GM21515 (cell line): Measurements from ENCODE around the gene CROCC2.

Experiments used
- ATAC-seq: cut with Tn5 transposase; IDR thresholded peaks from one replicate; pipeline ENCODE4 v1.9.1; 2021; ENCODE audit not compliant: unreplicated experiment

Gene CROCC2

DNA sequence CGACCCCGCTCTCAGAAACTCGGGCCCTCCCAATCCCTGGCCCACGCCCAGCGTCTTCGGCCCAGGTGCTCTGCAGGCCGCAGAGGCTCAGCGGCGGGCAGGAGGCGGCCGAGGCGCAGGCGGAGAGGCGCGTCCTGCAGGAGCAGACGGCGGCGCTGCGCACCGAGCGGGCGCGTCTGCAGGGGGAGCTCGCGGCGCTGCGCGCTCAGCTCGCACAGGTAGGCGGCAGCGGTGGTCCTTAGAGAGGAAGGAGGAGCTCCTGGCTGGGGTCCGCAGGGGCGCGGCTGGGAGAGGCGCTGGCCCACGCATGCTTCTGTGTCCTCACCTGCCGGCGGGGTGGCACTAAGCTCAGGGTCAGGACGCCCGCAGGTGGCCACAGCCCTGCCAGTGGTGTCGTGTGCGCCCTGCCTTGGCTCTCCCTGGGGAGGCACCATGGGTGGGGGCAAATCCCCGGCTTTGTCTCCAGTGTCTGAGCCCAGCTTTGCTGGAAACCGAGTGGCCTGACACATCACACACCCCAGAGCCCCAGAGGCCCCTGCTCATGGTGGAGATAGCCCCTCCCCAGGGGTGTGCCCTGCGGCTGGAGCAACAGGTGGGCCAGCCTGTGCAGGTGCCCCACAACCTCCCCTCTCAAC lies 77.3 kb downstream of the CROCC2 start:
- ATAC-seq = no peak

DNA sequence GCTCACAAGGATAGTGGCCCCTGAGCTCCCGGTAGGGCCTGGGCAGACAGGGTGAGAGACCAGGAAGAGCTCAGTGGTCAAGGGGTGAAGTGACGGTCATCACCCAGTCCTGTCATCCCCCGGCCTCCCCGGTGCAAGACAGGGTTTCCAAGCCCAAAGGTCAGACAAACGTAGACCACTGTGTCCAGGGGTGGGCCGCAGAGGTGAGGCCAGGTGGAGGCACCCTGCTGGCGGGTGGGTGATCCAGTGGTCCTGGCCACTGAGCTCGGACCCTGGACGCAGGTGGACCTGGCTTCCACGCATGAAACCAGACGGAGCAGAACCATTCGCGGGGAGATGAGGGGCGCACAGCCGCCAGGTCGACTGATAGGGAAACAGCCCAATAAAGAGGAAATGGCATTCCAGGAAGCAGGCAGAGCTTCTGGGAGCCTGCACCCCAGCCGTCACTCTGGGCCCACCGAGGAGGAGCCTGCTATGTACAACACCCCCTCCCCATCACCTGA lies 77.9 kb downstream of the CROCC2 start:
- ATAC-seq = no peak

DNA sequence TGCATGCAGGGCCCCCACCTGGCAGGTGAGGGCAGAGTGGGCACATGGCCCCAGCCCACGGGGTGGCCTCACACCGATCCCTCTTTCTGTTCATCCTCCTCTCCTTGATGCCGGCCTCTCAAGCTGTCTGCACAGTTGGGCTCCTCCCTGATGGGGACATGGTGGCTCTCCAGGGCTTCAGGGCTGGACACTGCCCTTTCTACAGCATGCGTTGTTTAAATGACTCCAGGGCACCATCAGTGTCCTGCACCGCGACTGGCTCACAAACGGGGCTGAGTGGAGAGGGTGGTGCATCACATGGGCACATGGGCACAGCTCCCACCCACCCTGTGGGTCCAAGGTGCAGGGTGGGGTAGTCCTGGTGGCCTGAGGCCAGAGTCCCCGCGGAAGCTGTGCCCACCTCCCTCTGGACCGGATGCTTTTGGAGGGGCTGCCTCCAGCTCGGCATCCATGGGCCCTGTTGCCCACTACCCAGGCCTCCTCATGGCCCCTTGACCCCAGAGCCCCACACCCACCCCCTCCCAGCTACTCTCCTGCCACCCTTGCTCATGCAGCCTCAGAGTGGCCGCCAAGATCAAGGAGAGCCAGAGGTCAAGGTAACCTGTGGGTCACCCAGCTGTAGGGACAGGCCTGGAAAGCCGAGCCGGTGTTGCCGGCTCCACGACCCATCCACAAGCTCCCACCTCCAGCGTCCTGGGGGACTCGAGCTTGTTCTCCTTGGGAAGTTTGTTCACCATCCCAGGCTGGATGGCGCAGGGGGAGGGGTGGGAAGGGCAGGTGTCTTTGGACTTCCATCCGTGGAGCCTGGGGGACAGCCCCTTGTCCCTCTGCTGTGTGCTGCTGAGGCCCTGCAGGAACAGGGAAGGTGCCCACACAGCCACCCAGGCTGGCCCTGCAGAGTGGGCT lies 80.0 kb downstream of the CROCC2 start:
- no peak for ATAC-seq

DNA sequence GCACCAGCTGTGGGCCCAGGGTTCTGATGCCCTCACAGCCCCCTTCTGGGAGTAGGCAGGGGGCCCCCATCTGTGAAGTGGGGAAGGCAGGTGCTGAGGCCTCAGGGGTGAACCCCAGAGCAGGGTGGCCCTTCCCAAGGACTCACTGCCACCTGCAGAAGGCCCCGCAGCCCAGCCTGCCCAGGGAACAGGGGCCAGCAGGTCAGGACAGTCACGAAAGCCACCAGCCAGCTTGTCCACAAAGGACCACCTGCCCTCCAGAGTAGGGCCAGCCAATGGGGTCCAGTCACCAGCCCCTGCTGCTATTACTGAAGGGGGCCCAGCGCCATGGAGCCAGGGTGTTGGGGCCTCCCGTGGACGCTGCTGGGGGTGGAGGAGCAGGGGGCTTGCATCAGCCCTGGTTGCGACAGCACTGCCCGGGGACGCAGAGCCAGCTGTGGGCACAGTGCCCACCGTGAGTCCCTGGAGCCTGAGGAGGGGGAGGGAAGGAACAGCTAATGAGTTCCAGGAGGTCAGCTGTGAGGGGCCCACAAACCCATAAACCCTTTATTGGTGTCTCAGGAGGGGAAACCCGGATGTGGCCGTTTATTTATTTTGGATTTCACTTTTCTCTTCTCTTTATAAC lies 80.8 kb downstream of the CROCC2 start:
- no peak for ATAC-seq

DNA sequence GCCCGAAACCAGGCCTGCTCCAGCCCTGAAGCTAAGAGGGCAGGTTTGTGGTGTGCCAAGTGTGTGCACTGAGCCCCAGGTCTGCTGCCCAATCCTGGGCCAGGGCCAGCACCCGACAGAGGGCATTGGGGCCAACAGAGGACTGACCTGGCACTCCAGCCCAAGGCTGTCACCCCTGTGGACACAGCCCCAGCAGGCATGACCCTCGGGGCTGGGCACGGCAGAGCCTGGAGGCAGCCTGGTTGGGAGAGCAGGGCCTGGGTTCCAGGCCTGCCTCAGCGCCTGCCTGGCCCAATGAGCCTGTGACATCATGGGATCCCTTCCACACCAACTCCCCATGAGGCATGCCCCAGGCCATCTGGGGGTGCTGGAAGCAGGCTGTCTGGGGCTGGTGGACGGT lies 81.5 kb downstream of the CROCC2 start:
- ATAC-seq = no peak

DNA sequence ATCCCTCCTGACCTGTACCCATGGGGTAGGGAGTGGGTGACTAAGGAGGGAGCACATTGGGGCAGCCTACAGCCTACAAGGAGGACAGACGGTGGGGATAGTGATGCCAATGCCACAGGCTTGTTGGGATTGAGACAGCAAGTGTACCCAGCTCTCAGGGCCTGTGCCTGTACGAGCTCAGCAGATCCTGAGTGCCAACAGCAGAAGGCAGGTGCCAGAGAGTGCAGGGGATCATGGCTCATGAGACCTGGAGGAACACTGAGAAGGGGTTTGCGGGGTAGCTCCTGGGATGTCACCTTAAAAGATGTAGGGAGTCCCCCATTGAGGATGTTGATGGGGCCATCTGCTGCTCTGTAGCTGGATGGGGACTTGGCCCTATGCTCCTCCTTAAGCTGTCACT lies 82.0 kb downstream of the CROCC2 start:
- ATAC-seq = no peak

DNA sequence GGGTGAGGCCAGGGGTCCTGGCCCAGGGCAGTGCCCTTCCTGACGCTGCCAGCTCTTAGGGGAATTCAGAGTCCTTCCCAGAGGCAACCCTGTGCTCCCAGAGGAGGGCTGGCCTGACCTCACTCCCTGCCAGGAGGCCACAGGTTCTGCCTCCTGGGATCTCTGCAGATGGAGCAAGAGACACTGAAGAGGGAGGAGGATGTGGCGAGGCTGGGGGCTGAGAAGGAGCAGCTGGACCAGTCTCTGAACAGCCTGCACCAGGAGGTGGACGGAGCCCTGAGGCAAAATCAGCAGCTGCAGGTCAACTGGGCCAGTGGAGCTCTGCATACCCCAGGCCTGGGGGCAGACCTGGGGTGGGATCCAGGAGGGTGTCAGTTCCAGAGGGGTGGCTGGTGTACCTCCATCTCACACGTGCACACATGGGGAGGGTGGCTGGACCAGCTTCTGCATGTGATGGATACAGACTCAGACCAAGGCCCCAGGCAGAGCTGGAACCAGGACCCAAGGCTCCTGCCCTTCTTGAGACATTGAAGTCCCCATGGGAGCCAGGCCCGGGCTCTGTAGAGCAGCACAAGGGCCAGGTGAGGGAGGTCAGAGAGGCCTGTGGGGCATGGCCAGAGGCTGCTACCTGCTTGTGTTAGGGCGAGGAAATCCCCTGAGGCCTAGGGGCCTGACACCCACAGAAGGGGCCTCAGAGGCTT lies 82.6 kb downstream of the CROCC2 start:
- no peak for ATAC-seq

DNA sequence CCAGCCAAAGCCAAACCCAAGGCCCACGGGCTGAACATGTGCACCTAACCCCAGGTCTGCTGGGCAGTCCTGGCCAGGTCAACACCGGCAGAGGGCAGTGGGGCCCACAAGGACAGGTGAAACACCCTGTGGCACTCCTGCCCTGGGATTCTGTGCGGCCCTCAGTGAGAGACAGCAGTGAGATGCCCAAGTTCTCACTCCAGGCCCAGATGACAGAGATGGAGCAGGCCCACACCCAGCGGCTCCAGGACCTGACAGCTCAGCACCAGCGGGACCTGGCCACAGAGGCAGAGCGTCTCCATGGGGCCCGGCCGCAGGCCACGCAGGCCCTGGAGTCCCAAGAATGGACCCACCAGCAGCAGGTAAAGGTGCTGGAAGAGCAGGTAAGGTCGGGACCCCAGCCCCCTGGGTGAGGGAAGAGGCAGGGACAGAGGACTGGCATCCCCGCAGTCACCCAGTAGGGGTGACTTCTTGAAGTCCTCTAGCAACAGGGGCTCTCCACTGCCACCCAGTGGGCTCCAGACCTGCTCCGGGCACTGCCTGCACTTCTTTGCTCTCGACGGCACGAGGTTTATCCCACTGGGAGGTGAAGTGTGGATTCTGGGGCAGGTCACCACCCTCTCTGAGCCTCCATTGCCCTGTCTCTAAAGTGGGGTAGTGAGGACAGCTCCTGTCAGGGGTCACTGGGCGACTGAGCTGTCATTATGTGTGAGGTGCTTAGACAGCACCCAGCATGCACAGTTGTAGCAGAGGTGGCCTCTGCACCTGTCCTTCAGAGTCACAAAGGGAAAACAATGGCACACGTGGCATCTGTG lies 83.5 kb downstream of the CROCC2 start:
- no peak for ATAC-seq

DNA sequence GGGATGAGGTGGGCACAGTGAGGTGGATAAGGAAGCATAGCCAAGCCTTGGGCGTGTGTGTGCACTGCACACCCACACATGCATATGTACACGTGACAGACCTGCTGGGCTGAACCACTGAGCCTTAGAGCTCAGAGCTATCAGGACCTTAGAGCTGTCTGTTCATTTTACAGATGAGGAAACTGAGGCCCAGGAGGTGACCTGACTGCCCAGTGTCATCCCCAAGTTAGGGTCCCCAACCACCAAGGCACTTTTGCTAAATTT lies 84.1 kb downstream of the CROCC2 start:
- ATAC-seq = no peak

DNA sequence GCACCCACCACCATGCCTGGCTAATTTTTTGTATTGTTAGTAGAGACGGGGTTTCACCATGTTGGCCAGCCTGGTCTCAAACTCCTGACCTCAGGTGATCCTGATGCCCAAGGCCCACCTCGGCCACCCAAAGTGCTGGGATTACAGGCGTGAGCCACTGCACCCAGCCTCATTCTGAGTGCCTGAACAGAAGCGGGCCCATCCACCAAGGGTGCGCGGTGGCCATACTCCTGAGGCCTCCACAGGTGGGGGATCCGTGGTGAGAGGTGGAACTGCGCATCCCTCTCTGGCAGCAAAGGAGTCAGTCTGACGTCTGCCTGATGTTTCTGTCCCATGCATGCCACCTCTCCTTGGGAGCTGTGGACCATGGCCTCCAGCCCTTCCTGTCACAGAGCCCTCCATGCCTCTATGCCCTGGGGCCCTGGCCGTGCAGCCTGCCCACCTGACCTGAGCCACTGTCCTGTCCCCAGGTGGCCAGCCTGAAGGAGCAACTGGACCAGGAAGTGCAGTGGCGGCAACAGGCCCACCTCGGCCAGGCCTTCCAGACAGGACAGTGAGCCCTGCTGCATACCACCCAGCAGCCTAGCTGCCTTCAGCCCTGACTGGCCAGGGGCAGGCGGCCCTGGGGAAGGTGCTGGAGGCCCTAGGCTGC lies 84.7 kb downstream of the CROCC2 start:
- no peak for ATAC-seq

DNA sequence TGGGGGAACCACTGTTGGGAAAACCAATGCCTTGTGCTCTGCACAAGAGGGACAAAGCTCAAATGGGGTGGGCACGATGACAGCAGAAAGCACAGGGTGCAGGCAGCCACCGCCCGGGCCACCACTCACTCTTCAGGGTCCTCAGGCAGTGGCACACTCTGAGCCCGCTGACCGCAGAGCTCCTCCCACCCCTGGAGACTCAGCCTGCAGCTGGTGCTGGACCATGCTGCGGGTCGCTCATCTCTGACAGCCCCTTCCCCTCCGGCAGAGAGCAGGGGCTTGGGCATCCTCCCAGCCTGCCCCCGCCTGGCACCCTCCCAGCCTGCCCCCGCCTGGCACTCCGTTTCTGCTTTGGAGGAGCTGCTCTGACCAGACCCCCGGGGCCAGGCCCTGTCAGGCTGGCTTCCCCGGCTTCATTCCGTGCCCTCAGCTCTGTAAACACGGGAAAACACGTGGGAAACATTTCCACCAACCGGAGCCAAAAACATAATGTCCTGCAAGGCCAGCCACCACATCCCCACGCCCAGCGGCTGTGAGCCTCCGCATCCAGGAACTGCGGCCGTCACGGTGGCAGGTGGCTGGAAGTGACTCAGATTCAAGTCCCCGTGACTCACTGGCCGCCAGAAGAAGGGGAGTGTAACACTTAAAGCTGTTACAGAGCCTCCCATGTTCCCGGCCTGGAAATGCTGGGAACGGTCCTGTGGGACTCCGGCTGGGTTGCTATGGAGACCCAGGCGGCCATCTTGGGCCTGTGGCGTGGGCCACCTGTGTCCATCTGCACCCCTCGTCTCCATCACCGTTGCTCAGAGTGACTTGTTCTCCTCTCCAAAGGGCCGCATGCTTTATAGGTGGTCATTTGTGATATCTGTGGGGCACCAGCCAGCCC lies 85.5 kb downstream of the CROCC2 start:
- no peak for ATAC-seq

DNA sequence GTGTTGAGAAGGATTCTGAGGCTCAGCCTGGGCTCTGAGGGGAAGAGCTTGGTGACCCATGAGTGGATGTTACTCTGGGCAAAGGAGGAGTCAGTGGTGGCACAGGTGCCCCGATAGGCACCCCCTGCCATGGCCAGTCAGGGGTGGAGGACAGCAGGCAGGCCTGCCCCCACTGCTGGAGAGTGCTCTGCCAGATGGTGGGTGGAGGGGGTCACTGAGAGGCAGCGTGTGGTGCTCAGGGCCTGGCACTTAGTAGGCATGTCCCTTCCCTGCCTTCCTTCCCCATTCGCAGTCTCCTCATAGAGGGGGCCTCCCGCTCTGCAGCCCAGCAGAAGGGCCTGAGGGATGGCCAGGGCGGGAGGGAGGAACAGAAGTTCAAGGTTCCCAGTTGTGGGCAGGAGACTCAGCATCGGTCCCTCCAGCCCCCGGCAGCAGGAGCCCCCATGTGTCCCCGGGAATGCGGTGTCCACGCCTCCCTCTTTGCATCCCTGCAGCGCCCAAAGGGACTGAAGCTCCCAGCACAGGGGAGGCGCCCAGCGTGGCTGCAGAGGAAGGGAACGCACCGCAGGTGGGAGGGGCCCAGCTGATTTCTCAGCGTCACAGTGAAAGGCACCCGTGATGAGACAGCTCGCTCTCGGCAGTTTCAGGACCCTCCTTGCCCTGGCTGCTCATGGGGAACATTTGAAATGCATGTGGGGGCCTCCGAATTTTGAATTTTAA lies 86.6 kb downstream of the CROCC2 start:
- no peak for ATAC-seq

DNA sequence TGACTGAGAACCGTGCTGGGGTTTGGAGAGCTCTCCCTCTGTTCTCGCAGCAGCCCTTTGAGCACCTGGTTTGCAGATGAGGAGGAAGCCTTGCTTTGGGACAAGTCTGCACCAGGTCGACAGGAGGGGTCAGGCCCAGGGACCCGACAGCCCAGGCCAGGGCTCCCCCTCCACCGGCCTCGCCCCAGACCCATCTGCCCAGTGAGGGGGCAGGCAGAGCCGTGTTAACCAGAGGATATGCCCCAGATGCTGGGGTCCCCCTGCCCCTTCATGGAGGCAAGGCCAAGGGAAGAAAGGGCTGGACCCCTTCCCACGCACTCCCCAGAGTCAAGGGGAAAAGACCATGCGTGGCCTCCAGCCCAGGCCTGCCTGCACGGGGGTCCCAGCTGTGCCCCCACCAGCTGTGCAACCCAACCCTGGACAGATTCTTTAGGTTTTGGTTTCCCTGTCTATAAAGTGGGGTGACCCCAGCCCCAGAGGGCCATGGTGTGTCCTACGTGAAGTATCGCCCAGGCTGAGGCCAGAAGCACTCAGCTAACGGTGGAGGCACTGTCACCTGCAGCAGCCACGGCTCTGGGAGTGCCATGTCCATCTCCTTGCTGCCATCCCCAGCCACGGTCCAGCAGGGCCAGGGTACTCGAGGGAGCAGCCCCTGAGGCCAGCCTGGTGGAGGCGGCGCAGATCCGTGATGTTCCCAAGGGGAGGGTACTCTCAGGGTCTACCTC lies 87.5 kb downstream of the CROCC2 start:
- ATAC-seq = no peak

DNA sequence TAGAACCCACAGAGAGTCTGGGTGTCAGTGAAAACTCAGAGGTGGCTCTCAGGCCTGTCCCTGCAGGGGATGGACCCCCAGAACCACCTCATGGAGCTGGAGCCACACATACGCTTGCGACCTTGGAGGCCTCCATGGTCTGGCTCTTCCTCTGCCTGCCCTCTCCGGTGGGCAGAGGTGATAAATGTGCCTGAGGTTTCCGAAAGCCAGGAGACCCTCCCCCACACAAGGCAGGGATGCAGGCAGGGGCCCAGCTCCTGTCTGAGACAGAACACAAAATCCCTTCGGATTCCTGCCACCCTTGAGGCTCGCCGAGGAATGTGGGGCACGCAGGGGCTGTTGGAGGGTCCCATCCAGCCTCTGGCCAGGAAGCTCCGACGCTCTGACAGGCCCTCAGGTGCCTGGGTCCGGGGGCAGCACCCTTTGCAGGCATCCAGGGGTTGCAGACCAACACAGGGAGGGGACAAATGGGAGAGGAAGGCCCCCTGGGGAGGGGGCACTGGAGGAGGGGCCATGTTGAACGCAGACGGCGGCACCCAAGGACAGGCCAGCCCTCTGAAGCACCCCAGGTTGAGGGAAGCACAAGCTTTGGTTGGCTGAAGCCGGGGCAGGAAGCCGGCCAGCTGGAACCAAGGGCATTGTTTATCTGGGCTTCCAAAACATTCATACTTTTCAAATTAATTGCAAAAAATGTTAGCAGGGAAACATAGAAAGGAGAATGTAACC lies 88.2 kb downstream of the CROCC2 start:
- no peak for ATAC-seq

DNA sequence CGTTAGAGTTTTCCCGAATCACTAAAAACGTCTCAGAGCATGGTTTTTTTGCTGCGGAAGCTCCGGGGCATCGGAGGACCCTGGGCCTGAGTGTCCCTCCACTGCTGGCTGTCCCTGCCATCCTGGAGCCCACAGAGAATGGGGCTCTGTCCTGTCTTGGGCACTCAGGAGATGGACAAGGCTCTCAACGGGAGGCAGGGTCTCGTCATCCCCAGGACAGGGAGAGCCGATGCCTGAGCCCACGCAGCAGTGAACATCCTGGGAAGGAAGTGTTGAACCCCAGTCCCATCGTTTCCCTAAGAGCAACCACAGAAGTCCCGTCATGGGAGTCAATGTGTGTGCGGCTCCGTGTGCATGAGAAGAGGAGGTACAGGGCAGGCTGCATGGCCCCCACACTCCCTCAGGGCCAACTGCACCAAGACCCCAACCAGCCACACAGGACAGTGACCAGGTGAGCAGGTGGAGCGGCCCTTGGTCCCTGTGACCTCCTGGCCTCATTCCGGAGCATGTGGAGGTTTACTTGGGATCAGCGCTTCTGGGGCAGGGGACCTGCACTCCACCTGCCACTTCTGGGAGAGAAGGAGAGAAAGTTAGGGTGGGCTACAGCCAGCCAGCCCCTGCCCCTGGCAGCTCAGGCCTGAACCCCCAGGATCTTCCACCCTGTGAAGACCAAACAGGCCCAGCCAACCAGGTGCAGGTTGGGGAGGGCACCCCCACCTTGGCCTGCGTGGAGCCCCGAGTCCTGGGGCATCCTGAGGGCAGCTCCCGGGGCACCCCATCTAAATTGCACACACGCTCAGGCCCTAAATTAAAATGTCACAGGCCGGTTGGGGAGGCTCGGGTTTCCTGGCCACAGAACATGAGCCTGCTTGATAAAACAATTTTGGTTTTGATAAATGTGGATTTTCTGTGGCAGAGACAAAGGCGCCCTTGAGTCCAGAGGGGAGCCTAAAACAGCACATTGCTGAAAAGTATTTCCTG lies 89.2 kb downstream of the CROCC2 start:
- ATAC-seq = no peak
